HepG2 (cell line): ENCODE data around the gene FIBP. TPM values are rescaled to one million over a fixed set of nuclear protein-coding genes. Genes with fewer than 3 reads are reported as not detected.

Experiments used
- HMGA1 ChIP-seq: sonication (generic); formaldehyde crosslinking; conservative IDR thresholded peaks from 2 replicates; pipeline ENCODE4 v1.4.0; 2020; ENCODE audit warnings: missing genetic modification reagents
- HOXA3 ChIP-seq: sonication (generic); formaldehyde crosslinking; IDR thresholded peaks from 2 replicates; pipeline ENCODE4 v1.5.0; 2020; ENCODE audit warnings: missing genetic modification reagents
- KAT7 ChIP-seq: IDR thresholded peaks from 2 replicates; pipeline ENCODE4 v1.6.1; 2018; ENCODE audit warnings: borderline replicate concordance, missing compliant biosample characterization
- KLF13 ChIP-seq: sonication (generic); formaldehyde crosslinking; IDR thresholded peaks from 2 replicates; pipeline ENCODE4 v1.4.0; 2020; ENCODE audit warnings: mild to moderate bottlenecking, missing genetic modification reagents
- MED8 ChIP-seq: sonication (generic); formaldehyde crosslinking; IDR thresholded peaks from 2 replicates; pipeline ENCODE4 v1.8.1; 2023; ENCODE audit warnings: mild to moderate bottlenecking, missing genetic modification reagents; ENCODE audit not compliant: insufficient replicate concordance
- NFE2L2 ChIP-seq: fragments of 150-350 bp; IDR thresholded peaks from 2 replicates; pipeline ENCODE4 v1.6.1; 2014; ENCODE audit warnings: low read length
- PITX1 ChIP-seq: sonication (generic); formaldehyde crosslinking; IDR thresholded peaks from 2 replicates; pipeline ENCODE4 v1.5.1; 2020; ENCODE audit warnings: mild to moderate bottlenecking, missing genetic modification reagents
- SALL2 ChIP-seq: sonication (generic); formaldehyde crosslinking; IDR thresholded peaks from 2 replicates; pipeline ENCODE4 v1.8.1; 2023; ENCODE audit warnings: mild to moderate bottlenecking, missing genetic modification reagents, inconsistent platforms
- TARDBP ChIP-seq: sonication (generic); formaldehyde crosslinking; IDR thresholded peaks from 2 replicates; pipeline ENCODE4 v1.8.0; 2022; ENCODE audit warnings: mild to moderate bottlenecking, missing genetic modification reagents
- ZNF232 ChIP-seq: sonication (generic); formaldehyde crosslinking; IDR thresholded peaks from 2 replicates; pipeline ENCODE4 v1.4.0; 2020; ENCODE audit warnings: missing genetic modification reagents, borderline replicate concordance
- ZNF253 ChIP-seq: sonication (generic); formaldehyde crosslinking; IDR thresholded peaks from 2 replicates; pipeline ENCODE4 v1.8.0; 2022; ENCODE audit warnings: mild to moderate bottlenecking, missing genetic modification reagents, borderline replicate concordance
- ZNF333 ChIP-seq: sonication (generic); formaldehyde crosslinking; IDR thresholded peaks from 2 replicates; pipeline ENCODE4 v1.4.0; 2020; ENCODE audit warnings: mild to moderate bottlenecking, missing genetic modification reagents, borderline replicate concordance
- ZNF772 ChIP-seq: sonication (generic); formaldehyde crosslinking; IDR thresholded peaks from 2 replicates; pipeline ENCODE4 v1.5.0; 2020; ENCODE audit warnings: mild to moderate bottlenecking, missing genetic modification reagents
- ZNF773 ChIP-seq: sonication (generic); formaldehyde crosslinking; IDR thresholded peaks from 2 replicates; pipeline ENCODE4 v1.4.0; 2020; ENCODE audit warnings: missing genetic modification reagents, borderline replicate concordance
- polyA plus RNA-seq, 8 experiments: library from polyadenylated mRNA; depleted of rRNA in 3 of 8; stranded (reverse) in 7 of 8; unstranded in 1 of 8; fragments of >200 nt; fragmentation: Illumina TruSeq in 4 of 8; extraction: Trizol in 4 of 8; gene quantifications; 2 replicates each; pipeline versions ENCODE4 v1.2.1 to v1.2.3, GENCODE V29; 2011 to 2016; ENCODE audit warnings: low read depth in 4 of 8, missing spikeins in 1 of 8, mixed read lengths in 1 of 8; ENCODE audit not compliant: insufficient read depth in 1 of 8
- total RNA-seq, 5 experiments: library from RNA; depleted of rRNA; stranded (reverse); fragments of >200 nt; fragmentation: Illumina TruSeq; extraction: Trizol; gene quantifications; 2 replicates each; pipeline ENCODE4 v1.2.3, GENCODE V29; 2016; ENCODE audit warnings: low read depth in 1 of 5
- TF ChIP-seq, protein P1 (sequence below): IDR thresholded peaks from 2 replicates; pipeline ENCODE4 v1.6.1; 2016; ENCODE audit warnings: control low read depth
- TF ChIP-seq, protein P2 (sequence below): sonication (generic); formaldehyde crosslinking; IDR thresholded peaks from 2 replicates; pipeline ENCODE4 v1.5.0; 2020; ENCODE audit warnings: mild to moderate bottlenecking, missing genetic modification reagents
- TF ChIP-seq, protein P3 (sequence below): sonication (generic); formaldehyde crosslinking; IDR thresholded peaks from 2 replicates; pipeline ENCODE4 v1.8.1; 2023; ENCODE audit warnings: mild to moderate bottlenecking, moderate library complexity, missing genetic modification reagents
- TF ChIP-seq, protein P4 (sequence below): sonication (generic); formaldehyde crosslinking; IDR thresholded peaks from 2 replicates; pipeline ENCODE4 v1.5.0; 2020; ENCODE audit warnings: missing genetic modification reagents
- TF ChIP-seq, protein P5 (sequence below): sonication (generic); formaldehyde crosslinking; IDR thresholded peaks from 2 replicates; pipeline ENCODE4 v1.5.1; 2020; ENCODE audit warnings: missing genetic modification reagents, mild to moderate bottlenecking, borderline replicate concordance
- TF ChIP-seq, protein P6 (sequence below): sonication (generic); formaldehyde crosslinking; IDR thresholded peaks from 2 replicates; pipeline ENCODE4 v1.4.0; 2020; ENCODE audit warnings: missing genetic modification reagents
- TF ChIP-seq, protein P7 (sequence below): sonication (generic); formaldehyde crosslinking; IDR thresholded peaks from 2 replicates; pipeline ENCODE4 v1.4.0; 2020; ENCODE audit warnings: low read depth, mild to moderate bottlenecking, missing genetic modification reagents
- TF ChIP-seq, protein P8 (sequence below): IDR thresholded peaks from 2 replicates; pipeline ENCODE4 v1.6.1; 2012; ENCODE audit warnings: inconsistent platforms

Gene FIBP
- total and polyA plus RNA-seq, 2 of the 13 experiments (the other 11 are each of a cell fraction or from before 2014, with no cell fraction given), result 42.9 to 62.1 TPM

DNA sequence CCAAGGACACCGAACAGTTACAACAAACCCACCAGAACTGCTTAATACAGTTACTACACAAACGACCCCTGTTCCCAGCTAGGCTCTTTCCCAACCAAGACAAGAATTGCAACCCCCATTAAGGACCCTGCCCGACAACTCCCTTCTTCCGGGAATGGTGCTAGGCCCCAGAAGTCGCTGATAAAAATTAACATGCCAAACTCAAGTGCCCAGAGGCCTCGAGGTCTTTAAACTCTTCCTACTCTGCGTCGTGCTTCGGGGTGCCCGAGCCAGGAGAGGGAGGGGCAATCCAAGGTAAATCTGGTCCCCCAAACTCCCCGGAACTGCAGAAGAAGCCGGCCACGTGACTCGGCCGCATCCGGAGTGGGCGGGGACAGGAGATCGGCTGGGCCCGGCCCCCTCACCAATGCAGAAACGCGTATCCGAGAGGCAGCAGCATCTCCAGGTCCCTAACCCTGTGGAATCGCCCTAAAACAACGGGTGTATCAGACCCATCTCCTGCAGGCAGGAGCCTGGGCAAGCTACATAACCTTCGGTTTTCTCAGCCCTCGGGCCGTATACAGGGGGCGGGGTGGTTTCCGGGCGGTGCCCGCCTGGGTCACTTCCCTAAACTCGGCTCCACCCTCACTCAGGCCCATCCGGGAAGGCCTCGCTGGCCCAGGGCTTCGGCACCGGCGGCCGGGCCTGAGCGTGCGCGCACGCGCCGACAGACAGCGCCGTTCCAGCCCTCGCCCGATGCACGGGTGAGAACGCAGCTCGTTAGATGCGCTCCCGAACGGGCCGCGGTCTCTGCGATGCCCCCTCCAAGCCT lies 31.4 kb downstream of the FIBP start (continued):
- TF ChIP-seq, protein P1, sequence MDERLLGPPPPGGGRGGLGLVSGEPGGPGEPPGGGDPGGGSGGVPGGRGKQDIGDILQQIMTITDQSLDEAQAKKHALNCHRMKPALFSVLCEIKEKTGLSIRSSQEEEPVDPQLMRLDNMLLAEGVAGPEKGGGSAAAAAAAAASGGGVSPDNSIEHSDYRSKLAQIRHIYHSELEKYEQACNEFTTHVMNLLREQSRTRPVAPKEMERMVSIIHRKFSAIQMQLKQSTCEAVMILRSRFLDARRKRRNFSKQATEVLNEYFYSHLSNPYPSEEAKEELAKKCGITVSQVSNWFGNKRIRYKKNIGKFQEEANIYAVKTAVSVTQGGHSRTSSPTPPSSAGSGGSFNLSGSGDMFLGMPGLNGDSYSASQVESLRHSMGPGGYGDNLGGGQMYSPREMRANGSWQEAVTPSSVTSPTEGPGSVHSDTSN (CRISPR knock-in tag), result no peak
- TF ChIP-seq, protein P2, sequence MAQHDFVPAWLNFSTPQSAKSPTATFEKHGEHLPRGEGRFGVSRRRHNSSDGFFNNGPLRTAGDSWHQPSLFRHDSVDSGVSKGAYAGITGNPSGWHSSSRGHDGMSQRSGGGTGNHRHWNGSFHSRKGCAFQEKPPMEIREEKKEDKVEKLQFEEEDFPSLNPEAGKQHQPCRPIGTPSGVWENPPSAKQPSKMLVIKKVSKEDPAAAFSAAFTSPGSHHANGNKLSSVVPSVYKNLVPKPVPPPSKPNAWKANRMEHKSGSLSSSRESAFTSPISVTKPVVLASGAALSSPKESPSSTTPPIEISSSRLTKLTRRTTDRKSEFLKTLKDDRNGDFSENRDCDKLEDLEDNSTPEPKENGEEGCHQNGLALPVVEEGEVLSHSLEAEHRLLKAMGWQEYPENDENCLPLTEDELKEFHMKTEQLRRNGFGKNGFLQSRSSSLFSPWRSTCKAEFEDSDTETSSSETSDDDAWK (CRISPR knock-in tag), result no peak
- TF ChIP-seq SALL2 (no peak; the same call in 1 of the 2 replicates), ZNF773 (CRISPR knock-in tag) (no peak), HMGA1 (no peak), ZNF772 (no peak), KLF13 (CRISPR knock-in tag) (no peak), NFE2L2 (no peak), ZNF253 (CRISPR knock-in tag) (no peak), TARDBP (CRISPR knock-in tag) (no peak), ZNF232 (no peak), MED8 (CRISPR knock-in tag) (no peak), KAT7 (CRISPR knock-in tag) (peak; percentile 71; the same call in 1 of the 2 replicates), ZNF333 (no peak), PITX1 (CRISPR knock-in tag) (no peak), HOXA3 (no peak)
- TF ChIP-seq, protein P3, sequence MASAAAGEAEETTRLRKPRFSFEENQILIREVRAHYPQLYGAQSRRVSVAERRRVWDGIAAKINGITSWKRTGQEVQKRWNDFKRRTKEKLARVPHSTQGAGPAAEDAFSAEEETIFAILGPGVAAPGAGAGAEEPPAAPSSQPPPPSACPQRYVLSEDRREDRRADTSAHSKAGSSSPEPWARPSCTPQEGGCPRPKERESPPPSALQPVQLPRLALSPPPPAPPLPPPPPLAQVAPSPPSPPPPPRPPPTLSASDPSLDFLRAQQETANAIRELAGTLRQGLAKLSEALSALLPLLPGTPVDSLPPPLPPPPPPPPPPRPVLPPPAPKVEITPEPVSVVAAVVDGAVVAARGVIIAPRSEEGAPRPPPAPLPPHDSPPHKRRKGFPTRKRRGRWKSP (CRISPR knock-in tag), result no peak
- TF ChIP-seq, protein P4, sequence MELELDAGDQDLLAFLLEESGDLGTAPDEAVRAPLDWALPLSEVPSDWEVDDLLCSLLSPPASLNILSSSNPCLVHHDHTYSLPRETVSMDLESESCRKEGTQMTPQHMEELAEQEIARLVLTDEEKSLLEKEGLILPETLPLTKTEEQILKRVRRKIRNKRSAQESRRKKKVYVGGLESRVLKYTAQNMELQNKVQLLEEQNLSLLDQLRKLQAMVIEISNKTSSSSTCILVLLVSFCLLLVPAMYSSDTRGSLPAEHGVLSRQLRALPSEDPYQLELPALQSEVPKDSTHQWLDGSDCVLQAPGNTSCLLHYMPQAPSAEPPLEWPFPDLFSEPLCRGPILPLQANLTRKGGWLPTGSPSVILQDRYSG (CRISPR knock-in tag), result no peak
- TF ChIP-seq, protein P5, sequence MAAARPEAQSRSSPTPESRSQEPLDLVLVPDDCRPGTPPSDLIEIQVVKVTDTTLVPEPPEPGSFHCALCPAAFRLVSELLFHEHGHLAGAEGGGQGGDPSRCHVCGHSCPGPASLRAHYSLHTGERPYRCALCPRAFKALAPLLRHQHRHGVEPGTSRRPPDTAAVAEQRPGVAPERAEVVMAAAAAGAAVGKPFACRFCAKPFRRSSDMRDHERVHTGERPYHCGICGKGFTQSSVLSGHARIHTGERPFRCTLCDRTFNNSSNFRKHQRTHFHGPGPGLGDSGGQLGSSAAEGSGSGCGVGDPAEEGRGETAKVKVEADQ (CRISPR knock-in tag), result no peak
- TF ChIP-seq, protein P6, sequence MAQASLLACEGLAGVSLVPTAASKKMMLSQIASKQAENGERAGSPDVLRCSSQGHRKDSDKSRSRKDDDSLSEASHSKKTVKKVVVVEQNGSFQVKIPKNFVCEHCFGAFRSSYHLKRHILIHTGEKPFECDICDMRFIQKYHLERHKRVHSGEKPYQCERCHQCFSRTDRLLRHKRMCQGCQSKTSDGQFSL (CRISPR knock-in tag), result no peak
- TF ChIP-seq, protein P7, sequence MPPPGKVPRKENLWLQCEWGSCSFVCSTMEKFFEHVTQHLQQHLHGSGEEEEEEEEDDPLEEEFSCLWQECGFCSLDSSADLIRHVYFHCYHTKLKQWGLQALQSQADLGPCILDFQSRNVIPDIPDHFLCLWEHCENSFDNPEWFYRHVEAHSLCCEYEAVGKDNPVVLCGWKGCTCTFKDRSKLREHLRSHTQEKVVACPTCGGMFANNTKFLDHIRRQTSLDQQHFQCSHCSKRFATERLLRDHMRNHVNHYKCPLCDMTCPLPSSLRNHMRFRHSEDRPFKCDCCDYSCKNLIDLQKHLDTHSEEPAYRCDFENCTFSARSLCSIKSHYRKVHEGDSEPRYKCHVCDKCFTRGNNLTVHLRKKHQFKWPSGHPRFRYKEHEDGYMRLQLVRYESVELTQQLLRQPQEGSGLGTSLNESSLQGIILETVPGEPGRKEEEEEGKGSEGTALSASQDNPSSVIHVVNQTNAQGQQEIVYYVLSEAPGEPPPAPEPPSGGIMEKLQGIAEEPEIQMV, result peak; percentile 35; the same call in 1 of the 2 replicates
- TF ChIP-seq, protein P8, sequence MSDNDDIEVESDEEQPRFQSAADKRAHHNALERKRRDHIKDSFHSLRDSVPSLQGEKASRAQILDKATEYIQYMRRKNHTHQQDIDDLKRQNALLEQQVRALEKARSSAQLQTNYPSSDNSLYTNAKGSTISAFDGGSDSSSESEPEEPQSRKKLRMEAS, result peak; percentile 48; the same call in 1 of the 2 replicates
